HG02870 (cell line): ENCODE results near the gene TNNT2.

Experiments used
- ATAC-seq: cut with Tn5 transposase; IDR thresholded peaks from one replicate; pipeline ENCODE4 v1.9.1; 2021; ENCODE audit warnings: mild to moderate bottlenecking, moderate library complexity; ENCODE audit not compliant: unreplicated experiment

Gene TNNT2

GRCh38 chr1:201357636-201358348 is 19.7 kb downstream of the TNNT2 start:
- no peak for ATAC-seq

- ATAC-seq: no peak
Observed at GRCh38 chr1:201357211-201357610, 20.3 kb downstream of the TNNT2 start.

- no peak for ATAC-seq
Observed at GRCh38 chr1:201356701-201357100, 20.8 kb downstream of the TNNT2 start.

- no peak for ATAC-seq
Observed at GRCh38 chr1:201356236-201356635, 21.2 kb downstream of the TNNT2 start.

- ATAC-seq: no peak
Observed at GRCh38 chr1:201355471-201355870, 22.0 kb downstream of the TNNT2 start.

GRCh38 chr1:201354901-201355295 is 22.6 kb downstream of the TNNT2 start:
- no peak for ATAC-seq

GRCh38 chr1:201354151-201354900 is 23.2 kb downstream of the TNNT2 start:
- no peak for ATAC-seq

- ATAC-seq: no peak
Observed at GRCh38 chr1:201353186-201353940, 24.1 kb downstream of the TNNT2 start.

GRCh38 chr1:201351617-201352016 is 25.9 kb downstream of the TNNT2 start:
- no peak for ATAC-seq

GRCh38 chr1:201350884-201351283 is 26.6 kb downstream of the TNNT2 start:
- ATAC-seq: no peak

- no peak for ATAC-seq
Observed at GRCh38 chr1:201350361-201350725, 27.1 kb downstream of the TNNT2 start.

GRCh38 chr1:201349092-201349491 is 28.4 kb downstream of the TNNT2 start:
- no peak for ATAC-seq

GRCh38 chr1:201348211-201348566 is 29.3 kb downstream of the TNNT2 start:
- ATAC-seq: no peak

GRCh38 chr1:201347498-201348210 is 29.8 kb downstream of the TNNT2 start:
- ATAC-seq: no peak

GRCh38 chr1:201346987-201347386 is 30.5 kb downstream of the TNNT2 start:
- ATAC-seq: no peak

- ATAC-seq: no peak
Observed at GRCh38 chr1:201346337-201346939, 31.0 kb downstream of the TNNT2 start.

GRCh38 chr1:201345081-201345355 is 32.5 kb downstream of the TNNT2 start:
- no peak for ATAC-seq

- ATAC-seq: no peak
Observed at GRCh38 chr1:201344206-201345080, 33.0 kb downstream of the TNNT2 start.

- no peak for ATAC-seq
Observed at GRCh38 chr1:201341377-201341776, 36.1 kb downstream of the TNNT2 start.
